Stimulated activated naive CD8-positive, alpha-beta T cell treated with anti-CD3 and anti-CD28 coated beads, Interleukin-15, Interleukin-2, amounts not matched to agents 100 ng/mL and 50 ng/mL, for 24 hours (primary cell): ENCODE measurements around the gene KCNK4.

Source experiments
- H3K27ac Mint-ChIP-seq: one replicate; pipeline ENCODE4 v1.8.0; 2021; ENCODE audit warnings: mild to moderate bottlenecking, mixed read lengths
- H3K27me3 Mint-ChIP-seq: one replicate; pipeline ENCODE4 v1.8.0; 2021; ENCODE audit warnings: mixed read lengths
- H3K36me3 Mint-ChIP-seq: one replicate; pipeline ENCODE4 v1.8.0; 2021; ENCODE audit warnings: low read depth, mixed read lengths
- H3K4me1 Mint-ChIP-seq: one replicate; pipeline ENCODE4 v1.8.0; 2021; ENCODE audit warnings: low read depth, mixed read lengths
- H3K4me3 Mint-ChIP-seq: one replicate; pipeline ENCODE4 v1.8.0; 2021; ENCODE audit warnings: mild to moderate bottlenecking, mixed read lengths
- H3K9me3 Mint-ChIP-seq: one replicate; pipeline ENCODE4 v1.8.0; 2021; ENCODE audit warnings: mixed read lengths

Gene KCNK4

GRCh38 chr11:64342869-64343745 is 52.0 kb downstream of the KCNK4 start:
- Mint-ChIP-seq H3K27me3 (no peaks in the 10 kb centered on the region), H3K36me3 (peaks cover 16% of the 10 kb centered on the region), H3K4me1 (peaks cover 39% of the 10 kb centered on the region), H3K4me3 (peak overlapping the region; percentile 26), H3K27ac (no peak overlapping the region), H3K9me3 (no peaks in the 10 kb centered on the region)

GRCh38 chr11:64343767-64344559 is 52.9 kb downstream of the KCNK4 start:
- peaks cover 34% of the 10 kb centered on the region for H3K4me1 Mint-ChIP-seq
- H3K27ac Mint-ChIP-seq = no peak overlapping the region
- no peaks in the 10 kb centered on the region for H3K9me3 Mint-ChIP-seq
- H3K36me3 Mint-ChIP-seq = peaks cover 14% of the 10 kb centered on the region
- H3K4me3 Mint-ChIP-seq = no peak overlapping the region
- no peaks in the 10 kb centered on the region for H3K27me3 Mint-ChIP-seq

GRCh38 chr11:64344787-64345186 is 53.7 kb downstream of the KCNK4 start:
- H3K4me1 Mint-ChIP-seq = peaks cover 26% of the 10 kb centered on the region

GRCh38 chr11:64347193-64347867 is 56.2 kb downstream of the KCNK4 start:
- no peaks in the 10 kb centered on the region for H3K9me3 Mint-ChIP-seq
- H3K4me1 Mint-ChIP-seq = peaks cover 11% of the 10 kb centered on the region
- H3K36me3 Mint-ChIP-seq = peaks cover 10% of the 10 kb centered on the region
- no peak overlapping the region for H3K4me3 Mint-ChIP-seq
- H3K27ac Mint-ChIP-seq = no peak overlapping the region
- H3K27me3 Mint-ChIP-seq = no peaks in the 10 kb centered on the region

More at GRCh38 chr11:64344787-64345186, 53.7 kb downstream of the KCNK4 start:
- Mint-ChIP-seq H3K4me3 (no peak overlapping the region), H3K27me3 (no peaks in the 10 kb centered on the region), H3K27ac (no peak overlapping the region), H3K36me3 (peaks cover 14% of the 10 kb centered on the region), H3K9me3 (no peaks in the 10 kb centered on the region)

- no peak overlapping the region for H3K27ac Mint-ChIP-seq
- H3K27me3 Mint-ChIP-seq = no peaks in the 10 kb centered on the region
- no peaks in the 10 kb centered on the region for H3K9me3 Mint-ChIP-seq
- H3K4me3 Mint-ChIP-seq = no peak overlapping the region
- peaks cover 5% of the 10 kb centered on the region for H3K4me1 Mint-ChIP-seq
- peaks cover 10% of the 10 kb centered on the region for H3K36me3 Mint-ChIP-seq
Observed at GRCh38 chr11:64348383-64349024, 57.4 kb downstream of the KCNK4 start.

GRCh38 chr11:64349025-64349387 is 57.9 kb downstream of the KCNK4 start:
- Mint-ChIP-seq H3K36me3 (peaks cover 10% of the 10 kb centered on the region), H3K9me3 (no peaks in the 10 kb centered on the region), H3K27me3 (no peaks in the 10 kb centered on the region), H3K4me3 (no peak overlapping the region), H3K4me1 (peaks cover 5% of the 10 kb centered on the region), H3K27ac (no peak overlapping the region)

GRCh38 chr11:64349404-64349803 is 58.3 kb downstream of the KCNK4 start:
- no peaks in the 10 kb centered on the region for H3K27me3 Mint-ChIP-seq
- no peak overlapping the region for H3K4me3 Mint-ChIP-seq
- no peaks in the 10 kb centered on the region for H3K9me3 Mint-ChIP-seq
- H3K4me1 Mint-ChIP-seq = peaks cover 5% of the 10 kb centered on the region
- peaks cover 10% of the 10 kb centered on the region for H3K36me3 Mint-ChIP-seq
- no peak overlapping the region for H3K27ac Mint-ChIP-seq
